HCT116 (cell line): ENCODE measurements around the gene PRRT1B. TPM values are rescaled to one million over a fixed set of nuclear protein-coding genes. Genes with fewer than 3 reads are reported as not detected.

ENCODE experiments used
- ATAC-seq: fragments of 200-7000 bp; cut with Tn5 transposase; 2 replicates; pipeline ENCODE4 v1.9.1; 2020; ENCODE audit warnings: mild to moderate bottlenecking, moderate library complexity
- BruUV-seq: library from RNA; stranded (reverse); fragments of 400-500 nt; replicated peaks from 2 replicates; lab custom pipeline; 2021; lab: Mats Ljungman, UMichigan
- CTCF ChIA-PET: fragments of 300-600 bp; sonication (Branson Sonifier 250); formaldehyde crosslinking; loops from one replicate; lab custom pipeline; 2021; ENCODE audit warnings: antibody characterized with exemption; lab: Charles Lee
- POLR2A ChIA-PET: fragments of 300-600, 350-600 bp; sonication (Branson Sonifier 250); formaldehyde crosslinking; loops from one replicate; lab custom pipeline; 2021; ENCODE audit warnings: antibody characterized with exemption; lab: Charles Lee
- RAD21 ChIA-PET, 2 experiments: fragments of 300-600 bp; sonication (Branson Sonifier 250); formaldehyde crosslinking; loops; one replicate each; lab custom pipeline; 2023; ENCODE audit warnings: low total read pairs in 2 of 2; ENCODE audit not compliant: uncharacterized antibody in 2 of 2, unreplicated experiment in 2 of 2, low non-redundant PET in 1 of 2; lab: Charles Lee
- DNase-seq: peaks from one replicate; pipeline ENCODE4 v3.0.0-alpha.2; 2010; ENCODE audit warnings: low read depth, low spot score
- H2AFZ ChIP-seq: fragments of 200-600 bp; shearing (Covaris generic), sonication (generic); 2 replicates; pipeline ENCODE4 v1.6.1; 2017; ENCODE audit warnings: low read depth, mixed run types, mixed read lengths, antibody characterized with exemption, low read length; ENCODE audit not compliant: poor library complexity, severe bottlenecking
- H3K27ac ChIP-seq: 2 replicates; pipeline ENCODE4 v1.5.1; 2012; ENCODE audit warnings: low read depth, low read length
- H3K27me3 ChIP-seq: fragments of 200-600 bp; sonication (generic); 2 replicates; pipeline ENCODE4 v1.6.1; 2016; ENCODE audit warnings: mixed run types, low read length, mixed read lengths; ENCODE audit not compliant: insufficient read depth
- H3K36me3 ChIP-seq, 2 experiments: fragments of 200-500 bp in 1 of 2; fragments of 200-600 bp in 1 of 2; sonication (Bioruptor generic) in 1 of 2; sonication (generic) in 1 of 2; 2 replicates each; pipeline versions ENCODE4 v1.5.1 to v1.6.1; 2014 to 2016; ENCODE audit warnings: low read length in 2 of 2, inconsistent platforms in 1 of 2, mixed read lengths in 1 of 2, mixed run types in 1 of 2; ENCODE audit not compliant: insufficient read depth in 2 of 2, control insufficient read depth in 1 of 2
- H3K4me1 ChIP-seq, 2 experiments: fragments of 200-600 bp in 1 of 2; sonication (generic) in 1 of 2; 2 replicates each; pipeline versions ENCODE4 v1.5.1 to v1.6.1; 2012 to 2017; ENCODE audit warnings: low read length in 2 of 2, inconsistent platforms in 1 of 2, mild to moderate bottlenecking in 1 of 2, mixed read lengths in 1 of 2, mixed run types in 1 of 2, moderate library complexity in 1 of 2; ENCODE audit not compliant: insufficient read depth in 2 of 2, control insufficient read depth in 1 of 2
- H3K4me2 ChIP-seq: fragments of 200-600 bp; sonication (generic); 2 replicates; pipeline ENCODE4 v1.6.1; 2017; ENCODE audit warnings: mixed run types, low read length, mixed read lengths
- H3K4me3 ChIP-seq, 2 experiments: fragments of 200-600 bp in 1 of 2; sonication (generic) in 1 of 2; replicated peaks in 1 of 2; 2 replicates each; pipeline ENCODE4 v1.5.1; 2011 to 2016; ENCODE audit warnings: low read length in 2 of 2, control low read depth in 1 of 2, low read depth in 1 of 2, mild to moderate bottlenecking in 1 of 2, mixed read lengths in 1 of 2, mixed run types in 1 of 2
- H3K79me2 ChIP-seq: fragments of 200-600 bp; sonication (generic); 2 replicates; pipeline ENCODE4 v1.6.1; 2017; ENCODE audit warnings: mild to moderate bottlenecking, mixed run types, low read length, moderate library complexity, mixed read lengths; ENCODE audit not compliant: insufficient read depth
- H3K9ac ChIP-seq: fragments of 200-600 bp; sonication (generic); 2 replicates; pipeline ENCODE4 v1.6.1; 2016; ENCODE audit warnings: low read length, mixed read lengths
- H3K9me2 ChIP-seq: fragments of 200-600 bp; sonication (generic), shearing (Covaris generic); 2 replicates; pipeline ENCODE4 v1.6.1; 2017; ENCODE audit warnings: mixed run types, mild to moderate bottlenecking, moderate library complexity; ENCODE audit not compliant: insufficient read depth
- H3K9me3 ChIP-seq, 2 experiments: fragments of 200-500 bp in 1 of 2; fragments of 200-600 bp in 1 of 2; sonication (Bioruptor generic) in 1 of 2; sonication (generic) in 1 of 2; 2 replicates each; pipeline ENCODE4 v1.6.1; 2014 to 2017; ENCODE audit warnings: low read length in 2 of 2, mixed read lengths in 2 of 2, inconsistent platforms in 1 of 2, low read depth in 1 of 2, mild to moderate bottlenecking in 1 of 2, mixed run types in 1 of 2, moderate library complexity in 1 of 2; ENCODE audit not compliant: control insufficient read depth in 1 of 2, insufficient read depth in 1 of 2
- H4K20me1 ChIP-seq: fragments of 200-600 bp; sonication (generic), shearing (Covaris generic); 2 replicates; pipeline ENCODE4 v1.6.1; 2017; ENCODE audit warnings: mixed run types, mild to moderate bottlenecking, moderate library complexity; ENCODE audit not compliant: insufficient read depth
- ATF3 ChIP-seq: IDR thresholded peaks from 2 replicates; pipeline ENCODE4 v1.6.1; 2012
- CEBPB ChIP-seq: IDR thresholded peaks from 2 replicates; pipeline ENCODE4 v1.6.1; 2012; ENCODE audit warnings: low read depth
- CTCF ChIP-seq, 3 experiments: fragments of 200-600 bp in 1 of 3; sonication (generic) in 1 of 3; IDR thresholded peaks in 2 of 3; conservative IDR thresholded peaks in 1 of 3; 2 replicates each; pipeline ENCODE4 v1.5.1; 2012 to 2017; ENCODE audit warnings: low read depth in 2 of 3, low read length in 2 of 3, antibody characterized with exemption in 1 of 3, borderline replicate concordance in 1 of 3, control low read depth in 1 of 3, mild to moderate bottlenecking in 1 of 3, mixed read lengths in 1 of 3, mixed run types in 1 of 3, moderate library complexity in 1 of 3; ENCODE audit not compliant: insufficient read depth in 1 of 3
- EGR1 ChIP-seq: IDR thresholded peaks from 2 replicates; pipeline ENCODE4 v1.6.1; 2012; ENCODE audit warnings: low read depth
- ELF1 ChIP-seq: IDR thresholded peaks from 2 replicates; pipeline ENCODE4 v1.6.1; 2012; ENCODE audit warnings: low read depth, borderline replicate concordance
- EZH2 ChIP-seq: fragments of 200-600 bp; sonication (generic); IDR thresholded peaks from 2 replicates; pipeline ENCODE4 v1.6.1; 2017; ENCODE audit warnings: antibody characterized with exemption, mixed run types
- EZH2phosphoT487 ChIP-seq: fragments of 200-600 bp; IDR thresholded peaks from 2 replicates; pipeline ENCODE4 v1.6.1; 2018; ENCODE audit warnings: antibody characterized with exemption, borderline replicate concordance
- POLR2AphosphoS5 ChIP-seq: IDR thresholded peaks from 2 replicates; pipeline ENCODE4 v1.6.1; 2011; ENCODE audit warnings: mild to moderate bottlenecking, low read depth, low read length, moderate library complexity
- SIN3A ChIP-seq: IDR thresholded peaks from 2 replicates; pipeline ENCODE4 v1.6.1; 2012; ENCODE audit warnings: low read depth
- YY1 ChIP-seq: IDR thresholded peaks from 2 replicates; pipeline ENCODE4 v1.6.1; 2011; ENCODE audit warnings: low read length, low read depth, moderate library complexity, mild to moderate bottlenecking; ENCODE audit not compliant: insufficient replicate concordance; ENCODE audit errors: extremely low read depth
- ZFX ChIP-seq: fragments of 450-650 bp; IDR thresholded peaks from 2 replicates; pipeline ENCODE4 v1.6.1; 2017
- intact Hi-C: fragments of 100-400 bp; cut with micrococcal nuclease; formaldehyde crosslinking; loops from 2 replicates; pipeline ENCODE4 v1.10.0; 2022
- total RNA-seq: library from RNA; stranded (reverse); gene quantifications from one replicate; pipeline ENCODE4 v1.2.1, GENCODE V29; 2021; ENCODE audit not compliant: unreplicated experiment

PRRT1B gene
- total RNA-seq, 1 experiment from 2014 or later = not detected

GRCh38 chr9:131518553-131518952, 26.8 kb upstream of the PRRT1B start:
- no peak overlapping the region for H3K27ac ChIP-seq
- no peak for TF ChIP-seq EZH2phosphoT487
- no peak for TF ChIP-seq YY1
- no peak for TF ChIP-seq EGR1
- TF ChIP-seq SIN3A = no peak
- no peak for TF ChIP-seq CTCF (IDR thresholded peaks at IDR 0.05 in 2 of 3, conservative IDR thresholded peaks at IDR 0.05 in 1 of 3; ENCODE audit: borderline replicate concordance in 1 of 3, insufficient read depth in 1 of 3, low read depth in 2 of 3, low read length in 2 of 3)
- no peak for TF ChIP-seq ZFX
- no peak for TF ChIP-seq ELF1
- TF ChIP-seq ATF3 = no peak
- no peak for TF ChIP-seq EZH2
- TF ChIP-seq CEBPB = no peak
- no peak for TF ChIP-seq POLR2AphosphoS5
- no TSS peak for BruUV-seq
- H3K9ac ChIP-seq = no peak overlapping the region
- POLR2A ChIA-PET = no interaction called here
- H3K4me3 ChIP-seq = no peak overlapping the region
- H3K9me2 ChIP-seq = no peaks in the 10 kb centered on the region
- RAD21 ChIA-PET = no interaction called here
- H3K4me2 ChIP-seq = no peak overlapping the region
- intact Hi-C loops = no loop called here
- H3K79me2 ChIP-seq = no peaks in the 10 kb centered on the region
- H2AFZ ChIP-seq = no peak overlapping the region
- CTCF ChIA-PET = no interaction called here
- peaks cover 21 to 45% of the 10 kb centered on the region in 2 experiments for H3K36me3 ChIP-seq
- no peaks in the 10 kb centered on the region for H3K27me3 ChIP-seq
- DNase-seq = no peak
- H3K9me3 ChIP-seq = no peaks in the 10 kb centered on the region
- H4K20me1 ChIP-seq = no peaks in the 10 kb centered on the region
- no peak for ATAC-seq
- no peaks in the 10 kb centered on the region for H3K4me1 ChIP-seq
